ENCODE measurements around the gene SMIM28.
A peak's percentile ranks its signal among the peaks of the same experiment; 100 is the strongest.
"Not testable (repeated sequence)": the region's sequence is repeated elsewhere in the genome, so short reads cannot be mapped to it uniquely, and the experiment has no call there.

The SMIM28 gene

GRCh38 chr6:138403801-138404665 is 26.3 kb downstream of the SMIM28 start, which contains the start of gene HEBP2:
TSS of gene HEBP2 (plus strand) at chr6:138404223. CDS start at chr6:138404496, 273 bp downstream.
- FAIRE-seq = peak; percentile 32
- DNase-seq (ENCODE audit: low spot score) = peak; percentile 96

GRCh38 chr6:138404666-138405337 is 27.1 kb downstream of the SMIM28 start:
- DNase-seq (ENCODE audit: low spot score) (no peak), FAIRE-seq (no peak)

DNA sequence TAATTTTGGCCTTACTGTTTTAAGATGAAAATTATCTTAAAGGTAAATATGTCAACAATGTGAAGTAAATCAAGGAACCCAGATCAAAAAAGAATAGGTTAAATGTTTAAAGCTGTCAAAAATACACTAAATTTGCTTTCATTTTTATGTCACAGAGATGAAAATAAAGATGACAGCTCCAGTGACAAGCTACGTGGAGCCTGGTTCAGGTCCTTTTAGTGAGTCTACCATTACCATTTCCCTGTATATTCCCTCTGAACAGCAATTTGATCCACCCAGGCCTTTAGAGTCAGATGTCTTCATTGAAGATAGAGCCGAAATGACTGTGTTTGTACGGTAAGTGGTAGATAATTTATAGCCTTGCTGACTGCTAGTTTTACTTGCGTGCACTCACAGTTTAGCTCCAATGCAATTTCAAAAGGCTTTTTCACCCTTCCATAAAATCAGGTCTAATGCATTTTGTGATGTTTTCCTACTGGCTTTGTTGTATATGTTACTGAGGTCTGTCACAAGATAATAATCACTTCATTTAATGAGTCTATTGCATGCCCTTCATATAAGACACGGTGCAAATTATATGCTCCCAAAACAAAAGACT is 28.2 kb downstream of the SMIM28 start:
- no peak for DNase-seq (ENCODE audit: low spot score)
- FAIRE-seq = no peak

DNA sequence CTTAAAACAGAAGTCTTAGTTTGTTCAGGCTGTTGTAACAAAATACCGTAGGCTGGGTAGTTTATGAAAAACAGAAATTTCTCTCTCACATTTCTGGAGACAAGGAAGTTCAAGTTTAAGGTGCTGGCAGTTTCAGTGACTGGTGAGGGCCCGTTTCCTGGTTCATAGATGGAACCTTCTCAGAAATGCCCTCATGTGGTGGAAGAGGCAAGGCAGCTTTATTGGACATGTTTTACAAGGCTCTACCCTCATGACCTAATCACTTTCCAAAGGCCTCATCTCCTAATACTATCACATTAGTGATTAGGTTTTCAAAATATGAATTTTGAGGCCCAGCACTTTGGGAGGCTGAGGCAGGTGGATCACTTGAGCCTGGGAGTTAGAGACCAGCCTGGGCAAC is 28.7 kb downstream of the SMIM28 start:
- DNase-seq (ENCODE audit: low spot score) = no peak

GRCh38 chr6:138410048-138410735 is 32.5 kb downstream of the SMIM28 start:
- no peak for FAIRE-seq
- no peak for DNase-seq (ENCODE audit: low spot score)

More for the DNA sequence above, 28.7 kb downstream of the SMIM28 start:
- no peak for FAIRE-seq

GRCh38 chr6:138410972-138411880 is 33.5 kb downstream of the SMIM28 start:
- DNase-seq (ENCODE audit: low spot score) (peak; percentile 26), FAIRE-seq (no peak)

GRCh38 chr6:138415125-138415524 is 37.4 kb downstream of the SMIM28 start:
- DNase-seq (ENCODE audit: low spot score) = no peak
- FAIRE-seq = no peak

GRCh38 chr6:138416206-138416605 is 38.5 kb downstream of the SMIM28 start:
- DNase-seq (ENCODE audit: low spot score) (no peak), FAIRE-seq (no peak)

DNA sequence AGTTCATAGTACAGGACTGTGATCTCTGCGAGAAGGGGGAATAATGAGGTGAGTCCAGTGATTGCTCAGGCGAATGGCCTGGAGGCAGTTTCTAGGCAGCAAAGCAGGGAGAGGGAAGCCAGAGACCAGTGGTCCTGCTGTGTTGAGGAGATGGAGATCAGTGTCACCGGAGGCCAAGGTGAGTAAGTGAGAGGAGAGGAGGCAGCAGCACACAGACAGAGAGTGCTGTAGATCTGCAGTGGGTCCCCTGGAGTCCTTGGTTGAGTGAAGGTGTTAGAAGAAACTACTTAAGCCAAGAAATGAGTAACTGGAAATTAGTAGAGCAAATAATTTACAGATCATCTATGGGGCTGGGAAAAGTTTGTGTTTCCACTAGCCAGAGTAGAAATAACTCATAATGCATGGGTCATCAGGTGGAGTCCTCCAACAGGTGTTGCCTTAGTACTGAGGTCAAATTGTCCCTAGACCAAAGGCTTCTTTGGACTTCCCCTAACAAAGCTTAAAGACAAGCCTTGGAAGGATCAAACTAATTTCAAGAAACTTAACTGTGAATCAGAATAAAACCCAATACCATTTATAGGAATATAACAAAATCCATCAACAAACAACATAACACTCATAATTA is 39.9 kb downstream of the SMIM28 start:
- FAIRE-seq (no peak), DNase-seq (ENCODE audit: low spot score) (no peak)

GRCh38 chr6:138418118-138418742 is 40.5 kb downstream of the SMIM28 start:
- no peak for DNase-seq (ENCODE audit: low spot score)
- no peak for FAIRE-seq

DNA sequence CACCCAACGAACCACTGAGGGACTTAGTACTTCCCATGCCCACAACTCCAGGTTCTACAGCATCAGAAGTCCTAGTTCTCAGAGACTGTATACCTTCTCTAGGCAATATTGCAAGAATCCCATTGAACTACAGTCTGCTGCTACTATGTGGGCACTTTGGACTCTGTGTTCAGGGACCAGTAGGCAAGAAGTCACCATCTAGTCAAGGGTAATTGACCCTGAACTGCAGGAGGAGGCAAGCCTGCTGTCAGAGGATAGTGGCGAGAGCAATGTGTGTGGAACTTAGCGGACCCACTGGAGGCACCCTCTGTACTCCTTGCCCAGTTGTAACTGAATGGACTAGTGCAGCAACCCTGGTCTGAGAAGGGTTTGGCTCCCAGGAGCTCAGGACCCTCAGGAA is 42.1 kb downstream of the SMIM28 start:
- no peak for DNase-seq (ENCODE audit: low spot score)
- no peak for FAIRE-seq

DNA sequence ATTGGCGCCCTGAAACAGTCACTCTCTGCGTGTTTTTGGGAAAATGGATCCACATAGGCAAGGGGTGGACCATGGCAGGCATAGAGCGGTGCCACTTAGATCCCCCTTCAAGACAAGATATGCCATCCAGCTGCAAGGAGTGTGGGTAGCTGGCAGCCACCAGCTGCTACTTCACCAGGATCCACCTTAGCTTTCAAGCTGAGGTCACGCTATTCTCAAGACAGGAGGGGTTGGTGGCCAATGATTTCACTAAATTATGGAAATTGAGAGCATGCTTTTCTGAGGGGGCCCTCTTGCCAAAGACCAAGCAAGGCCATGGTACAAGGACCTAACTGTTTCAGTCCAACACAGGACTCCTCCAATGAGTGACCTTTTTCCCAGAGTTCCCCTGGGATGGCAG is 42.7 kb downstream of the SMIM28 start:
- no peak for DNase-seq (ENCODE audit: low spot score)
- no peak for FAIRE-seq

GRCh38 chr6:138421089-138421488 is 43.4 kb downstream of the SMIM28 start:
- no peak for DNase-seq (ENCODE audit: low spot score)
- FAIRE-seq = no peak

GRCh38 chr6:138421608-138422007 is 43.9 kb downstream of the SMIM28 start:
- DNase-seq (ENCODE audit: low spot score) (no peak), FAIRE-seq (no peak)

DNA sequence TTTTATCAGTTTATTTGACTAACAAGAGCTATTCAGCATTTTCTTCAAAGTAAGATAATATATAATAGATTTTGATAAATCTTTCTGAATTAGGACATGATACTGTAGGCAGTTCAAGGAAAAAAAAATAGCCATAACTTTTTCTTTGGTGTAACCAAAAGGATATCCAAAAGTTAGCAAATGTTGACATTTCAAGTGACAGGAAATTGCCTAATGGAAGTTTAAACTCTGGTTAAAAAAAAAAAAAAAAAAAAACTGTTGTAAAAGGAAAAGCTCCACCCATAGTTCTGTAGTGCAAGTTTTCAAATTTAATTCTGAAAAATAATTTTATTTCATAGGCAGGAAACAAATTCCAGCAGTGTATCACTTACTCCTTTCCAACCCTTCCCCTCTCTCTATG is 45.2 kb downstream of the SMIM28 start:
- DNase-seq (ENCODE audit: low spot score) = no peak
- no peak for FAIRE-seq

GRCh38 chr6:138424004-138424904 is 46.5 kb downstream of the SMIM28 start:
- FAIRE-seq = no peak
- DNase-seq (ENCODE audit: low spot score) = no peak

GRCh38 chr6:138425256-138425655 is 47.6 kb downstream of the SMIM28 start:
- DNase-seq (ENCODE audit: low spot score); FAIRE-seq: not testable (repeated sequence)

DNA sequence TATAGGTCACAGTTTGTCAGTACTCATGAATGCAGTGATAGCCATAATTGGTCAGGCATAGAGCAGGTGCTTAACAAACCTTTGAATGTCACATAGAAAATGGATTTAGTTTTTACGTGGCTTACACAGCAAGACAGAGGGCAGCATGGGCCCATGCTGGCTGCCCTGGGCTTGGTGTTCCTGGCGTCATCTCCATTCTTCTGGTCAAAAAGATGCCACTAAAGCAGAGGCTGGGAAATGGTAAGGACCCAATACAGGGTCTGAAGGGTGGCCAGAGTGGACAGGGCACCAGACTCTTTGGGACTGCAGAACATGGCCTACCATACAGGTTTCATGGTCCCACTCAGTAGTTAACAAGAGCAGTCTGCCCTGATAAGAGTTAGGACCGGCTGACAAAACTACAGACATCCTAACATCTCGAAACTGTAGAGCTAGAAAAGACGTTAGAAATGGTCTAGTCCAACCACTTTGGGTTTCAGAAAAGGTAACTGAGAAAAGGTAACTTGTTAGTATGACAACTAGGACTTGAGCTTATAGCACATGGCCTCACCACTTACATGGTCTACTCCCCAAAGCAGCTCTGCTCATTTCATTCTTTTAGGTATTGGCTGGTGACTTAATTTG is 48.9 kb downstream of the SMIM28 start:
- DNase-seq (ENCODE audit: low spot score) = no peak
- FAIRE-seq = no peak
